Choroid plexus epithelial cell (primary cell): Measurements from ENCODE around the gene DUSP22.

ENCODE experiments used
- DNase-seq: peaks from one replicate; pipeline ENCODE4 v3.0.0-alpha.2; 2010; ENCODE audit warnings: low read depth
- H3K4me3 ChIP-seq: 2 replicates; pipeline ENCODE4 v1.5.1; 2011; ENCODE audit warnings: low read depth, mild to moderate bottlenecking, control low read depth, low read length, moderate library complexity
- TF ChIP-seq, protein P1 (sequence below): conservative IDR thresholded peaks from 2 replicates; pipeline ENCODE4 v1.5.1; 2011; ENCODE audit warnings: low read depth, mild to moderate bottlenecking, control low read depth, inconsistent platforms, low read length, moderate library complexity

The DUSP22 gene

DNA sequence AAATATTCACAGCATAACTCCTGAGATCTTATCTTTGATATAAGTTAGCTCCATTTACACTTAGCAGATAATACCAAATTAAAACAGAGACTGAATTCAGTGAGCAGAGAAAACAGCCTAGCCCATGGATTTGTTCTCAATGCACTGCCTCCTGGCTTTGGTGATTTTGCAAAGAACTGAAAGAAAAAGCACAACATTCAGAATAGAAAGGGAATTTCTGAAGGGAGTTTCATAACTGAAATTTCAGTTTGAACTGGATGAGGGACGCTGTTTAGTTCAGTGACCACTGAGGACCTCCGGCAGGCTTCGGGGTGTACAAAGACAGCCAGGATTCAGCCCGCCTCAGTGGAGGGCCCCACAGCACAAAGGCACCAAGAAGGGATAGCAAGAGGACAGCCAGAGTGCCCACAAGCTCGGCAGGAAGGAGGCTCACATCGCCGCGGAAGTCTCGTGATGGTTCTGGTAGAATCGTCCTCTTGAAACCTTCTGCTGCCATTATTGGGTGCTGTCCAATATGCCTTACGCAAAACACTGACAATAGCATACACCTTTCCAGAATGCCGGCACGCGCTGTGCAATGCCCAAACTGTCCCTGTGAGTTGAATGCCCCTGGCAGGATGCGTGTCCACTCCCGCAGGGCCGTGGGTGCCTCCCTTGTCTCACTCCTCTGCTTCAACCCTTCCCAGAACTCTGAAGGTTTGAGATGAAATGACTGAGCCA is 89.6 kb downstream of the DUSP22 start:
- no peak overlapping the region for H3K4me3 ChIP-seq
- TF ChIP-seq, protein P1, sequence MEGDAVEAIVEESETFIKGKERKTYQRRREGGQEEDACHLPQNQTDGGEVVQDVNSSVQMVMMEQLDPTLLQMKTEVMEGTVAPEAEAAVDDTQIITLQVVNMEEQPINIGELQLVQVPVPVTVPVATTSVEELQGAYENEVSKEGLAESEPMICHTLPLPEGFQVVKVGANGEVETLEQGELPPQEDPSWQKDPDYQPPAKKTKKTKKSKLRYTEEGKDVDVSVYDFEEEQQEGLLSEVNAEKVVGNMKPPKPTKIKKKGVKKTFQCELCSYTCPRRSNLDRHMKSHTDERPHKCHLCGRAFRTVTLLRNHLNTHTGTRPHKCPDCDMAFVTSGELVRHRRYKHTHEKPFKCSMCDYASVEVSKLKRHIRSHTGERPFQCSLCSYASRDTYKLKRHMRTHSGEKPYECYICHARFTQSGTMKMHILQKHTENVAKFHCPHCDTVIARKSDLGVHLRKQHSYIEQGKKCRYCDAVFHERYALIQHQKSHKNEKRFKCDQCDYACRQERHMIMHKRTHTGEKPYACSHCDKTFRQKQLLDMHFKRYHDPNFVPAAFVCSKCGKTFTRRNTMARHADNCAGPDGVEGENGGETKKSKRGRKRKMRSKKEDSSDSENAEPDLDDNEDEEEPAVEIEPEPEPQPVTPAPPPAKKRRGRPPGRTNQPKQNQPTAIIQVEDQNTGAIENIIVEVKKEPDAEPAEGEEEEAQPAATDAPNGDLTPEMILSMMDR, result no peak
- no peak for DNase-seq

DNA sequence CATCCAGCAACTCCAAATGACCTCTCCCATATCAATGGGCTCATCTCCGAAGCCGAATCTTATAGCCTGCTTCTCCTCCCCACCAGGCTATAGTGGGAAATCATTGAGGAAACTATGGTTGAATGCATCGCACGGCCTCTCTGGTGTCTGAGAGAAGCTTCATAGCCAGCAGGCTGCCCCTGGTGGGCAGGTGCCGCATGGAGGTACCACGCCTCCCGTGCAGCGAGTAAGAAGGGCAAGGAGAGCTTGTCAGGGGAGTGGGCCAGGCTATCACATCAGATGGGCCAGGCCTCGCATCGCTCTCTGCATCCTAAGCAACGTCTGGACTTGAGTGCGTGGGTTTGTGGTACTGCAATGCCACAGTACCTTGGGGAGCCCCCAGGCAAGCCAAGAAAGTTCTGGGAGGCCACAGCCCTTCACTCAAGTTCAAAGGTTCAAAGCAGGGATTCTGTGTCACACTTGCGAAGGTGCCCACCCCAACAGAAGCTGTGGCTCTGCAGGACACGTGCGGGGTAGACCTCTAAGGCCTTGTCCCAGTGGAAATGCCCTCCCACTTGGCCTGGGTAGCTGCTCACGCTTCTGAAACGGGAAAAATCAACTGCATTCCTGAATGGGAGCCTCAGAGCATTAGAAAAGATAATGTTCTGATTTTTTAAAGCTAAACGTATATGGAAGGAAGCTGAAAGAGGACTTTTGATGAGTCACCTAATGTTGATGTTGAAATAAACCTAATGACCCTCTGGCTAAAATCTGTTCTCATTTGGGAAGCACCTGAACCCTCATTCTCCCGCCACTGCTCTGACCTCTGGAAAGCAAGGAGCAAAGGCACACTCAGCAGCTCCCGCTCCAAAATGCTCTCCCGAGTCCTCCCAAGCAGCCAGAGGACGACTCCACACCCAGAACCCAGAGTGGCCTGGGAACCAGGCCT is 90.9 kb downstream of the DUSP22 start:
- no peak overlapping the region for H3K4me3 ChIP-seq
- TF ChIP-seq, protein P1, result no peak
- DNase-seq, result no peak

DNA sequence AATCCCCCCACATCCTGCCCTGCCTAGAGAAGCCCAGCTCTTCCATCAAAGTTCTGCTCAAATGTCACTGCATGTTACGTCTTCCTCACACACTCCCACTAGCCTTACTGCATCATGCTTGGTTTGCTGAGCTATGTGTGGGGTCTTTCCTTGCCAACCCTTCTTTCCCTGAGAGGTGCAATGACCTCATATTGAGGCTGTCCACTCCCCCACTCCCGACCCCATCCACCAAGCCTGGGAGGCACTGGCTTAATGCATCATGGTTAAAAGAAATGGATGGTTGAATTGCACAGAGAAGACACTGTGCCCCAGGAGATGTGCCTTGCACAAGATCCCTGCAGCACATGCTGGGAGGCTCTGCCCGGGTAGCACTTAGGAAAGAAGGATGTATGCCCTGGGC is 91.6 kb downstream of the DUSP22 start:
- no peak for DNase-seq
- H3K4me3 ChIP-seq, result no peak overlapping the region
- TF ChIP-seq, protein P1, result no peak

DNA sequence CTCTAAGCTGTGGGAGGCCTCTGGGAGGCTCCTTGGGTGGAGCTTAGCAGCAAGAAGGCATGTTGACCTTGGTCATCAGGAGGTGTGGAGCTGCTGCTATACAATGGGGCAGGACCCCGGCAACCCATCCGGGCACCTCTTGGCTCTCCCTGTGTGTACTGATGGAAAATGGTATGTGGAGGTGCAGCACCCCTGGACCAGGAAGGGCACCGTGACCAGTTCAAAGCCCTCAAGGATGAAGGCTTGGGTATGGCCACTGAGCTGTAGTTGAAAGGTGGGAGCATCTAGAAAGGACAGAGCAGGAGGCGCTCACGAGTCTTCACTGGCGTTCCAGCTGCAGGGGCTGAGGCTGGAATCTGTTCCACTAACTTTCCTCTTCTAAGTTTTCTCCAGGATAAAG is 92.6 kb downstream of the DUSP22 start:
- H3K4me3 ChIP-seq, result no peak overlapping the region
- DNase-seq, result no peak
- TF ChIP-seq, protein P1, result no peak

DNA sequence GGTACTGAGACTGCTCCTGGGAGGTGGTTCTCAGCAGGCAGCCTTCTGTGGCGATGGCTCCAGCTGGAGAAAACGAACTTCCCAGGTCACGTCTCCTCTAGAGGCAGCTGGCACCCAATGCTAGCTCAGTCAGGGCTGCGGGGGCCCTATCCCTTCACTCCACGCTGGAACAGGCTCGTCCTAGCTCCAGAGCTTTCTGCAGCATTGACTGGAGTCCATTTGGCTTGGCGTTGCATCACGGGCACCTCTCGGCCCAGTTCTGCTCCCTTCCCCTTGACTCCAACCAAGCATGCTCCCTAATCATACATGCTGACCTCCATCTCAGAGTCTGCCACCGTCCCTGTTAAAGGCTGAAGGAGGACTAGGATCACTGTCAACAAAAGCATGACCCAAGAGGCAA is 93.3 kb downstream of the DUSP22 start:
- DNase-seq, result no peak

DNA sequence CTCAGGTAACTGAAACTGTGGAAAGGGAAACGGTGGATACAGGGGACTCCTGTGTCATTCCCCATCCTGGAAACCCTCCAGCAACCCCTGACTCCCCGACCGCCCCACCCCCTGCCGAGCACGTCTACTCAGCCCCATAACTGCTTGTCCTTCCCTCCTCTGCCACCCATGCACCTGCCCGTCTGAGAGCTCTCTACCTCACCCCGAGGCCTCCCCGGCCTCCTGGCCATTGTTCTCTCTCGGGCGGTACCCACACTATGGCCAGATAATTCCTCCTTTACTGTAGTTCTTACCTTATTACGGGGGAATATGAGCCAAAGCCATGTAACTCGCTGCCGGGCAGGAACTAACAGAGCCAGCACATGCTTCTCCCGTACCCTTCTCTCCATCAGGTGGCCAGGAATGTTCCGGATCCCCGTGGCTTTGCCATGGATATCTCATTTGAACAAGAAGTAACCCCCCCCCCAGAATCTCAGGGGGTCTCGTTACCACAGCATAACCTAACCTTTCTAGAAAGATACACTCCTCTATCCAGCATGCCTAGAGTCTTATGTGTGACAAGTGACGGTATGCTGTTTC is 94.5 kb downstream of the DUSP22 start:
- no peak overlapping the region for H3K4me3 ChIP-seq
- DNase-seq, result no peak
- TF ChIP-seq, protein P1, result no peak

More for the DNA sequence above, 93.3 kb downstream of the DUSP22 start:
- H3K4me3 ChIP-seq, result no peak overlapping the region
- TF ChIP-seq, protein P1, result no peak
